Hindlimb muscle (tissue), 1 donor: ENCODE results near the gene CA6. TPM values are rescaled to one million over a fixed set of nuclear protein-coding genes. Genes with fewer than 3 reads are reported as not detected.
A peak's percentile ranks its signal among the peaks of the same experiment; 100 is the strongest.
"Not testable (repeated sequence)": the region's sequence is repeated elsewhere in the genome, so short reads cannot be mapped to it uniquely, and the experiment has no call there.

ENCODE experiments used
- DNase-seq: peaks from one replicate; pipeline ENCODE4 v3.0.0-alpha.2; 2013
- polyA plus RNA-seq: library from polyadenylated mRNA; unstranded; fragments of 120-200 nt; gene quantifications from one replicate; pipeline ENCODE4 v1.2.1, GENCODE V29; 2013; ENCODE audit not compliant: insufficient read length

The CA6 gene
- polyA plus RNA-seq, 1 donor, result not detected

DNA sequence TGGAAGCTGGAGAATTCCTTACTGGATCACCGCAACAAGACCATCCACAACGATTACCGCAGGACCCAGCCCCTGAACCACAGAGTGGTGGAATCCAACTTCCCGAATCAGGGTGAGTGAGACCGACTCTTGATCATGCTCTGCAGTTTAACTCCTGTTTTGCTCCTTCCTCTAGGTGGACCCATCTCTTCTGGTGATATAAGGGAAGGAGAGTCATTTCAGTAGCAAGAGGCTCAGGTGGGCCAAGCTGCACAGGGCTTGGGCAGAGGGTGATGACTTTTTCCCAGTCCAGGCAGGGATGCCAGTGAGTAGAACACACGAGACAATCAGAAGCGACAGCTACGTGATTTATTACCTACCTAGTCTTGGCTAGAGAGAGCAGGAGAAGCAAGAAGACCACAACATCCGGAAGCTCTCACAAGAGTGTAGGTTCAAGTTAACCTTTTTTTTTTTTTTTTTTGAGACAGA, 25.2 kb downstream of the CA6 start:
- no peak for DNase-seq

GRCh38 chr1:8974551-8974950, 28.9 kb downstream of the CA6 start:
- DNase-seq, result no peak

GRCh38 chr1:8976338-8976737, 30.7 kb downstream of the CA6 start:
- DNase-seq, result no peak

DNA sequence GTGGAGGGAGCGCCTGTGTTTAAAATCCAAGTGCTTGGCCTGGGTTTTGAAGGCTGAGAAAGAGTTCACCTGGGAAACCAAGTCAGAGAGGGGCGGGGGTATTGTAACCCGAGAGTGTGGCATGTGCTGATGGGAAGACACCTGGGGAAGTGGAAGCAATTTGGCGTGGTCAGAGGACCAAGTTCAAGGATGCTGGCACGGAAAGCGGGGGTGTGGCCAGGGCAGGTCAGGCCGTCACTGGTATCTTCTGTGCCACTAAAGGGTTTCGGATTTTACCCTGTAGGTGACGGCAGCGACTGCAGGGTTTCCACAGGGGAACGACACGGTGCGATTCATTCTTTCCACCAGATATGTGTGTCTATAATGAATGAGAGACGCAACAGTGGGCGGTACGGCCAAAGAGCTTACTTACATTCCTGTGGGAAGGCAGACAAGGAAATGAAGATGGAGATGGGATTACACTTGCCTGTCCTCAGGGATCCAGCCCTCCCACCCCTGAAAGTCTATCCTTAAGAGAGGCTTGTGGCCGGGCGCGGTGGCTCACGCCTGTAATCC, 31.3 kb downstream of the CA6 start:
- DNase-seq, result no peak

- DNase-seq, result no peak
Observed at GRCh38 chr1:8980656-8981055, 35.0 kb downstream of the CA6 start.

DNA sequence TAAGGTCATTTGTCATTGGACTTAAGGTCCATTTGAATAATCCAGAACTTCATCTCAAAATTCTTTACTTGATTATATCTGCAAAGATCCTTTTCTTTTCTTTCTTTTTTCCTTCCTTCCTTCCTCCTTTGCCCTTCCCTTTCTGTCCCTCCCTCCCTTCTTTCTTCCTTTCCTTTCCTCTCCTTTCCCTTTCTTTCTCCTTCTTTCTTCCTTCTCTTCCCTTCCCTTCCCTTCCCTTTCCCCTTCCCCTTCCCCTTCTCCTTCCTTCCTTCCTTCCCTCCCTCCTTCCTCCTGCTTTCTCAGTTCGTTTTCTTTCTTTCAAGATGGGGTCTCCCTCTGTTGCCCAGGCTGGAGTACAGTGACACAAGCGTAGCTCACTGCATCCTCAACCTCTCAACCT, 35.5 kb downstream of the CA6 start:
- no peak for DNase-seq

GRCh38 chr1:8984203-8984602, 38.5 kb downstream of the CA6 start:
- no peak for DNase-seq

DNA sequence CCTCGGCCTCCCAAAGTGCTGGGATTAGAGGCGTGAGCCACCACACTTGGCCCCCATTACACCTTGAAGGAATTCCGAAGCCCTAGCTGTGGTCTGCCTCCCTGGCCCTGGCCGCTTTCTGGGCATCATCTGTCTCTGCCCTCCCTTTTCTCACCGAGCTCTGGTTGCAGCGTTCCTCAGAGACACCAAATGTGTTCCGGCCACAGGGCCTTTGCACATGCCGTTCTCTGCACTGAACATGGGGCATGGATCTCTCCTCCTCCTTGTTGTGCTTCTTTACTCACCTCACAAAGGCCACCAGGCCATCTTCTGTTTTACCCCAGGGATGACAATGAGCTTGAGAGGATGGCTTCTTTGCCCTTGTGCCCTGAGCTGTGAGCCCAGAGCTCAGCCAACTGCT, 39.3 kb downstream of the CA6 start:
- no peak for DNase-seq

- DNase-seq, result peak; percentile 34
Observed at GRCh38 chr1:8985915-8986813, 40.5 kb downstream of the CA6 start.

GRCh38 chr1:8986814-8987190, 41.1 kb downstream of the CA6 start:
- no peak for DNase-seq

DNA sequence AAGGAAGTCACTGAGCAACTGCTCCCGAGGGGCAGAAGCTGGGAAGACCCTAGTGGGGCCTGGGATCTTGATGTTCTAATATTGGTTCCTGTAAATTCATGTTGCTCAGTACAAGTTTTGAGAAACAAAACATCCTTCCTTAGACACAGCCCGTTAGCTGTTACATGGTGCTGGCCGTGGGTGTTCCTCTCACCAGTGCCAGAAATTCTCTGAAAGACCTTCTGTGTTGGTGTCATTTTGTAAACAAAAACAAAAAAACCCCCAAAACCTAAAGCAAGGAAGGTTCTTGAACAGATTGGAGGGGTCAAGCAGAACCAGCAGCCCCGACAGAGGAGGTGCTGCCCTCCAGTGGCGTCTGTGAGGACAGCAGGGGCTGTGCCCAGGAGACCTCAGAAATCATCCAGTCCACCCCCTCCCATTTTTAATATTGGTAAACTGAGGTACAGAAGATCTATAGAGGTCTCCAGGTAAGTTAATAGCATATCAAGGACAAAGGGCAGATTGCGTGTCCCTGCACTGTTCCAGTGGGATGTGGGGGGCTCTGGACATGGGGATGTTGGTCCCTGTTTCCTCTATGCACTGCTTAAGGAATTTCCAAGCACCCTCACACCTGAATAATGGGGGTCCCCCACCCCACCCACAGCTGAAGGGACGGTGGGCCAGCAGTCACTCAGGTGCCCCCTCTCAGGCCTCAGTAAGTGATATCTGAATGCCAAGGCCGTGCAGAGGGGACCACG, 42.4 kb downstream of the CA6 start:
- DNase-seq, result peak; percentile 33

GRCh38 chr1:8988618-8988967, 42.9 kb downstream of the CA6 start:
- DNase-seq, result no peak

GRCh38 chr1:8989061-8989460, 43.4 kb downstream of the CA6 start:
- DNase-seq, result no peak

DNA sequence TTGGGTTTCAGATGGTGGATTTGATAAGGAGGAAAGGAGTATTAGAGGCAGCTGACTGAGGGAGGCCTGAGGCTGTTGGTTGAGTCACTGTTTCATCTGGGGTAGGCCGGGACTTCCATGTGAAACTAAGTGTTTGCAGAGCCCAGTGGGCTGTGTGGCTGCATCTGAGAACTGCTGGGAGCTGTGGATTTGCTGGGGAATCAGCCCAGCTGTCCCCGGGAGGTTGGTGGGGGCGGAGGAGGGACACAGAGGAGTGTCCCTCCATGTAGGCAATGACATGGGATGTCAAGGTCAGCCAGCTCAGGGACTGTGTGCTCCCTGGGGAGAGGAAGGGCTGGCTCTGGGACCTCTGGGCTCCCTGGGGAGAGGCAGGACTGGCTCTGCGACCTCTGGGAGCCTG, 44.2 kb downstream of the CA6 start:
- DNase-seq, result no peak

DNA sequence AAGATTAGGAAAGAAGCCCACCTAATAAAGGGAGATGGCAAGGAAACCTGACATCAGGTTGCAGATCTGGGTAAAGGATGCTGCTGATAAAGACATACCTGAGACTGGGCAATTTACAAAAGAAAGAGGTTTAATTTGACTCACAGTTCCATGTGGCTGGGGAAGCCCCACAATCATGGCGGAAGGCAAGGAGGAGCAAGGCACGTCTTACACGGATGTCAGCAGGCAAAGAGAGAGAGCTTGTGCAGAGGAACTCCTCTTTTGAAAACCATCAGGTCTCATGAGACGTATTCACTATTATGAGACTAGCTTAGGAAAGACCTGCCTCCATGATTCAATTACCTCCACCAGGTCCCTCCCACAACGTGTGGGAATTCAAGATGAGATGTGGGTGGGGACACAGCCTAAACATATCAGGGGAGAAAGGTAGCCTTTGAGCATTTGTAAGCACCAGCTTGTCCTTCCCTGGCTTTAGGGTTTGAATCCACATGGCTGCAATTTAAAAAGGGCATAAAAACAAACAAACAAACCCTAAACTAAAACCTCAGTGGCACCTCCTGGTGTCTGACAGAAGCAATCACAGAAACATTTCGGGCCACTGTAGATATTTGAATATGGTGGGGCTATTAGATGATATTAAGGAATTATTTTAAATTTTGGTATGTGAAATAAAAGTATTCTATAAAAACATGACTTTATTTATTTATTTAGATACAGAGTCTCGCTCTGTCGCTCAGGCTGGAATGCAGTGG, 47.4 kb downstream of the CA6 start:
- DNase-seq, result no peak

DNA sequence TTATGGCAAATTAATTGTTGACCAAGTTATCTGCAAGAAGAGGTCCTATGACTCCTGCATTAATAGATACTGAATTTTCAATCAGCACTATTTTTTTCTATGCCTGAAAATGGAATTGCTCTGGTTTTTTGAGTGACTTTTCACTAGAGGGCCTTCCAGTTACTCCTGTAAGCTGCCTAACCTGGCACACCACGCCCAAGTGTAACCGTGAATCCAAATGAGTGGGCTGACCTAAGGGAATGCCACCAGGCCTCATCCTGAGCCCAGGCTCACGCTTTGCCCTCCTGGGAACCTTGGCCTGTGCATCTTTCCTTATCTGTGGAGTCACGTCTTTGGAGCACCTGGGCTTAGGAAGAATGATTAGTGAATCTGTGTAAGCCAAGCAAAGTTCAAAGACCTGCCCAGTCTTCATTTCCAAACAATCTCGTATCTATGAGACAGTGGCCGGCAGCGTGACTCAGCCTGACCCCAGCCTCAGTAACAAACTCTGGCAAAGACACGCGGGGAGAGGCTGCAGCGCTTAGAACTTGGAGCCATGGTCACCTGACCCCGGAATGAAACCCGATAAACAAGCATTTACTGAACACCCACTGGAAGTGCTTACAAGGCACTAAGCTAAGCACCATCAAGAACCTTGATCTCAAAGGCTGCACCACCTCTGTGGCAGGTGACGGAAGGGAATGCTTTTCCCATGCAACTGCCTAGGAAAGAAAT, 48.5 kb downstream of the CA6 start:
- not testable (repeated sequence) for DNase-seq

DNA sequence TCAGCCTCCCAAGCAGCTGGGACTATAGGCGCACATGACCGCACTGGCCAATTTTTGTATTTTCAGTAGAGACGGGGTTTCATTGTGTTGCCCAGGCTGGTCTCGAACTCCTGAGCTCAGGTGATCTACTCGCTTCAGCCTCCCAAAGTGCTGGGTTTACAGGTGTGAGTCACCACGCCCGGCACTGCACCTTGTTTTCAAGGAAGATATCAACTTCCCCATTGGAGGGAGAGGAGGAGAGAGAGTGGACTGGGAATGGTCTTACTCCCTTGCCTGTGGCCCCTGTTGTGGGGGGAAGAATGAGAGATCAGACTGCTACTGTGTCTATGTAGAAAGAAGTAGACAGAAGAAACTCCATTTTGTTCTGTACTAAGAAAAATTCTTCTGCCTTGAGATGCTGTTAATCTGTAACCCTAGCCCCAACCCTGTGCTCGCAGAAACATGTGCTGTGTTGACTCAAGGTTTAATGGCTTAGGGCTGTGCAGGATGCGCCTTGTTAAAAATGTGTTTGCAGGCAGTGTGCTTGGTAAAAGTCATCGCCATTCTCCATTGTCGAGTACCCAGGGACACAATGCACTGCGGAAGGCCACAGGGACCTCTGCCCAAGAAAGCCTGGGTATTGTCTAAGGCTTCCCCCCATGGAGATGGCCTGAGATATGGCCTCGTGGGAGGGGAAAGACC, 56.0 kb downstream of the CA6 start:
- DNase-seq, result not testable (repeated sequence)

DNA sequence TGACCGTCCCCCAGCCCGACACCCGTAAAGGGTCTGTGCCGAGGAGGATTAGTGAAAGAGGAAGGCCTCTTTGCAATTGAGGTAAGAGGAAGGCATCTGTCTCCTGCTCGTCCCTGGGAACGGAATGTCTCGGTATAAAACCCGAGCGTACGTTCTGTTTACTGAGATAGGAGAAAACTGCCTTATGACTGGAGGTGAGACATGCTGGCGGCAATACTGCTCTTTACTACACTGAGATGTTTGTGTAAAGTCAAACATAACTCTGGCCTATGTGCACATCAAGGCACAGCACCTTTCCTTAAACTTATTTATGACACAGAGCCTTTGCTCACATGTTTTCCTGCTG, 56.5 kb downstream of the CA6 start:
- DNase-seq, result not testable (repeated sequence)

GRCh38 chr1:9004031-9004699, 58.5 kb downstream of the CA6 start:
- DNase-seq, result no peak

DNA sequence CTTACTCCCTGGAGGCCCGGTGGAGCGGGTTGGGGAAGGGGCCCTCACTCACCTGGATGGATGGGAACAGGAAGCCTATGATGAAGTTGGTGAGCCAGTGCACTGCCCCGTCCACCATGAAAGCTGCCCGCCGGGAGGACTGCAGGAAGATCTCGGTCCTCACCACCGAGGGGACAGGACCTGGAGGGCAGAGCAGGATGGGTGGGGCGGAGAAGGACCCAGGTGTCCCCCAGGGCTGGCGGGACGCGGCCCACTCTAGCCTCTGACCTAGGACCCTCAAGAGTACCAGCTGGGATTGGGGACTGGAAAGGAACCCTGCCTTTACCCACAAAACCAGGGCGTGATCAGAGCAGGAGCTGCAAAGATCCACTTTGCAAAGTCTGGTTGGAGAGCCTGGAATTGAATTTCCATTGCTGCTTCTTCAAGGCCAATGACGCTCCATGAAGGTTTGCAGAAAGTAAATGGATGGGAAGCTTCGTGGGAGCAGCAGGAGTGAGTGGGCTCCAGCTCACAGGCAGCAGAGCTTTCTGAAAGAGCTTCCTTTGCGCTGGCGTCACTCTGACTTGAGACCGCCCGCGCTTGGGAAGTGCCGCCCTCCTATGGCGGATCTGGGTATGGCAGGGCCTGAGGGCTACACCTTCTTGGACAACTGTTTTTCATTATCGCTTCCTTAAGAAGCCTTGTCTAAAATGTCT, 59.2 kb downstream of the CA6 start:
- peak; percentile 72 for DNase-seq

- DNase-seq, result no peak
Observed at GRCh38 chr1:9005395-9005708, 59.7 kb downstream of the CA6 start.
